Fibroblast of lung (primary cell): ENCODE data around the gene ROBO2.

Source experiments
- EZH2 ChIP-seq: IDR thresholded peaks from 2 replicates; pipeline ENCODE4 v1.5.1; 2012; ENCODE audit warnings: low read length, control low read depth, mild to moderate bottlenecking; ENCODE audit errors: missing control alignments
- TF ChIP-seq, protein P1 (sequence below), 2 donors: IDR thresholded peaks in 1 of 2; conservative IDR thresholded peaks in 1 of 2; 1 replicate in 1 of 2; 2 replicates in 1 of 2; pipeline ENCODE4 v1.5.1; 2011 to 2012; ENCODE audit warnings: low read length in 2 of 2, control low read depth in 1 of 2, inconsistent platforms in 1 of 2, low read depth in 1 of 2, mild to moderate bottlenecking in 1 of 2

DNA sequence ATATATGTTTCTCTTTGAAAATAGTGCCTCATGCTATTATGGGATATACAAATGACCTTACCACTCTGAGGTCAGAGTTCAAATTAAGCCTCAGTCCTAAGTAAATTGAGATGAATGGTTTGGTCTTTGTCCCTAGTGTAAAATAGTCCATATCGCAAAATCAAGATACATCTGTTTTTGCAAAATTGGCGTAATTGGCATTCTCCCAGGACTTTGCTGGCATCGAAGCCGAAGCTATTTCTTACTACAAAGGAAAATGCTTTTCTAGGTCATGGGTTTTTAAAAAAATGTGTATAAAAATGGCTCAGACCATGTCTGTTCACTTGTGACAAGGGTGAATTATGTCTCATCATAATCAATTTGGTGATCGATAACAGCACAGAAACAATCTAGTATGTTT is 25.9 kb downstream of the ROBO2 start:
- TF ChIP-seq, protein P1, sequence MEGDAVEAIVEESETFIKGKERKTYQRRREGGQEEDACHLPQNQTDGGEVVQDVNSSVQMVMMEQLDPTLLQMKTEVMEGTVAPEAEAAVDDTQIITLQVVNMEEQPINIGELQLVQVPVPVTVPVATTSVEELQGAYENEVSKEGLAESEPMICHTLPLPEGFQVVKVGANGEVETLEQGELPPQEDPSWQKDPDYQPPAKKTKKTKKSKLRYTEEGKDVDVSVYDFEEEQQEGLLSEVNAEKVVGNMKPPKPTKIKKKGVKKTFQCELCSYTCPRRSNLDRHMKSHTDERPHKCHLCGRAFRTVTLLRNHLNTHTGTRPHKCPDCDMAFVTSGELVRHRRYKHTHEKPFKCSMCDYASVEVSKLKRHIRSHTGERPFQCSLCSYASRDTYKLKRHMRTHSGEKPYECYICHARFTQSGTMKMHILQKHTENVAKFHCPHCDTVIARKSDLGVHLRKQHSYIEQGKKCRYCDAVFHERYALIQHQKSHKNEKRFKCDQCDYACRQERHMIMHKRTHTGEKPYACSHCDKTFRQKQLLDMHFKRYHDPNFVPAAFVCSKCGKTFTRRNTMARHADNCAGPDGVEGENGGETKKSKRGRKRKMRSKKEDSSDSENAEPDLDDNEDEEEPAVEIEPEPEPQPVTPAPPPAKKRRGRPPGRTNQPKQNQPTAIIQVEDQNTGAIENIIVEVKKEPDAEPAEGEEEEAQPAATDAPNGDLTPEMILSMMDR (conservative IDR thresholded peaks at IDR 0.05 in 1 of 2, IDR thresholded peaks at IDR 0.05 in 1 of 2; ENCODE audit: low read depth in 1 of 2, low read length in 2 of 2), result no peak
- TF ChIP-seq EZH2, result no peak
